Cardiac fibroblast (primary cell): ENCODE measurements around the gene PRKAR2A.

Experiments used
- DNase-seq, 2 donors: peaks; one replicate each; pipeline versions ENCODE4 v3.0.0 to v3.0.0-alpha.2; 2010; ENCODE audit warnings: low read depth in 2 of 2
- H3K4me3 ChIP-seq, 2 donors: replicated peaks in 1 of 2; 1 replicate in 1 of 2; 2 replicates in 1 of 2; pipeline ENCODE4 v1.5.1; 2011; ENCODE audit warnings: low read depth in 2 of 2, low read length in 2 of 2, mild to moderate bottlenecking in 2 of 2, moderate library complexity in 1 of 2
- CTCF ChIP-seq: IDR thresholded peaks from one replicate; pipeline ENCODE4 v1.5.1; 2011; ENCODE audit warnings: low read depth, mild to moderate bottlenecking, low read length, inconsistent platforms

Gene PRKAR2A

GRCh38 chr3:48847504-48848423 lies at the start of gene PRKAR2A:
Gene PRKAR2A, minus strand, starts transcription at chr3:48847874. Its CDS starts 278 bp downstream, at chr3:48847596.
- peak; percentile 86 to 91 for DNase-seq
- no peak for TF ChIP-seq CTCF

GRCh38 chr3:48896936-48897335 lies 49.3 kb upstream of the PRKAR2A start:
- no peak for TF ChIP-seq CTCF
- H3K4me3 ChIP-seq = no peak overlapping the region
- DNase-seq = peak in 1 of 2 donors; percentile 16

More at GRCh38 chr3:48847504-48848423, at the start of gene PRKAR2A:
- H3K4me3 ChIP-seq = peak within 1 kb of the TSS; percentile 69 to 74

- DNase-seq = no peak
- TF ChIP-seq CTCF = no peak
- no peak overlapping the region for H3K4me3 ChIP-seq
These were observed 46.8 kb upstream of the PRKAR2A start for GRCh38 chr3:48894516-48894915.

- no peak overlapping the region for H3K4me3 ChIP-seq
- no peak for DNase-seq
- no peak for TF ChIP-seq CTCF
These were observed 43.9 kb upstream of the PRKAR2A start for GRCh38 chr3:48891606-48892005.

- peak; percentile 14 to 64 for DNase-seq
- H3K4me3 ChIP-seq = no peak overlapping the region
- TF ChIP-seq CTCF = no peak
These were observed 38.1 kb upstream of the PRKAR2A start for GRCh38 chr3:48885753-48886152.

- TF ChIP-seq CTCF = no peak
- no peak for DNase-seq
- no peak overlapping the region for H3K4me3 ChIP-seq
These were observed 34.0 kb upstream of the PRKAR2A start for GRCh38 chr3:48881652-48882114.
